ENCODE results near the gene COL24A1.
"Not testable (repeated sequence)": the region's sequence is repeated elsewhere in the genome, so short reads cannot be mapped to it uniquely, and the experiment has no call there.

Gene COL24A1

DNA sequence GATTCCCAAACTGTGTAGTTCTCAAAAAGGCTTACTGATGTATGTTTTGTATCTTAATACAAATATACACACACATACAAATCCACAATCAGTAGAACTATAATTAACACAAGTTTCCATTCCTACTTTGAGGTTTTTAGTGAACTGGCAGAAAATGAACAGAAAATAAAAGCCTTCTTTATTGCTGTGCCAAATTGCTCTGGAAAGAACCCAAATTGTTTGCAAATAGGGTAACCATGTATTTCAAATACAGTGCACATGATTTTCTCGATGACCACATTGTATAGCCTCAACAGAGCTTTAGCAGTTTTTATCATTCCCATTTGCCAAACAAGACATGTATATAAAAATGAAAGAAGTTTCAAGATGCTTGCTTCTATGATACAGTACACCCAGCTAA is 173.3 kb downstream of the COL24A1 start:
- no peak for DNase-seq

- DNase-seq = no peak
Measured at GRCh38 chr1:85976516-85977205, 179.9 kb downstream of the COL24A1 start.

DNA sequence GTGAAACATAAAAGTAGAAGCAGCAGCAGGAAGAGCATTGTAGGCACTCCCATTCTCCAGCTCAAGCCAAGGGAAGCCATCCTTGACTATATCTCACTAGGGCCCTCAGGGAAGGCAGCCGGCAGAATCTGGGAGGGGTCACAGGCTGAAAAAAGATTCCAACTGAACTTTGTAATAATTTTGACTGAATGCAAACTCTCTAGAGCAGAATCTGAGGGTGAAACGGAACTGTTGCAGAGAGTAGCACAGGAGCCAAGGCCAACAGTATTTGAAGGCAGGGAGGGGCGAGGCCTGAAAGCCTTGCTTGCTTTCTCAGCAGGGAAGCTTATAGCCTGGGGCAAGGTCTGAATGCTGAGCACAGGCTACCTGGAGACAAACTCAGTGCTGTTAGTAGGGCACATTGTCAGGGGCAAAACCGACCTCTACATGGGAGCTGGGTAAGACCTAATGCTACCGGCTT is 180.6 kb downstream of the COL24A1 start:
- DNase-seq = no peak

- DNase-seq = no peak
Measured at GRCh38 chr1:85962457-85962856, 194.1 kb downstream of the COL24A1 start.

DNA sequence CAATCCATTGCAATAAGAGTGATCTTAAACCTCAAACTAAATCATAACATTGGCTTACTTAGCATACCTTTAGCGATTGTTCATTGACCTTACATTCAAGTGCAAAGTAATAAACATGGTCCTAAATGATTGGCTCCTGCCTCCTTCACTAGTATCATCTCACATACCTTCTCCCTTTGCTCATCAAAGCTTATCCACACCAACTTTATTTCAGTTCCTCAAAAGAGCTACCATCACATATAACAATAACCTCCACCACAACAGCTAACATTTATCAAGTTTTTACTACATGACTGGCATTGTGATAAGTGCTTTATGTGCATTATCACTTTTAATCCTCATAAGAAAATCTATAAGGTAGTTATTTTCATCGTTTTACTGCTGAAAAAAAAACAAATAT is 198.8 kb downstream of the COL24A1 start:
- DNase-seq = no peak

- not testable (repeated sequence) for DNase-seq
Measured at GRCh38 chr1:85955218-85955617, 201.4 kb downstream of the COL24A1 start.

DNA sequence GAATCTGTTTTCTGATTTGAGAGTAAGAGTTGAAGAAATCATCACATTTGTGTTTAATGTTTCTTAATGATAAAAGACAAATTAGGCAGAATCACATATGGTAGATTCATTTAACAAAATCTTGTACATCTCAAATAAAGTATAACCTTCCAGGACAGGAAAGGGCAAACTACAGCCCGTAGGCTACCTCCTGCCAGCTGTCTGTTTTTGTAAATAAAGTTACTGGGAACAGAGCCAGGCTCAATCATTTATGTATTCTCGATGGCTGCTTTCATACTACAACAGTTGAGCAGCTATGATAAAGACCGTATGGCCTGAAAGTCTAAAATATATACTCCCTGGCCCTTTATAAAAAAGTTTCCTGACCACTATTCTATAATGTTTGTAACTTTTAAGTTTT is 204.1 kb downstream of the COL24A1 start:
- no peak for DNase-seq

- DNase-seq = no peak
Measured at GRCh38 chr1:85947186-85947585, 209.4 kb downstream of the COL24A1 start.

GRCh38 chr1:85943945-85944344 is 212.6 kb downstream of the COL24A1 start:
- DNase-seq = no peak

GRCh38 chr1:85943526-85943925 is 213.0 kb downstream of the COL24A1 start:
- no peak for DNase-seq

GRCh38 chr1:85940656-85941306 is 215.8 kb downstream of the COL24A1 start:
- DNase-seq = no peak

DNA sequence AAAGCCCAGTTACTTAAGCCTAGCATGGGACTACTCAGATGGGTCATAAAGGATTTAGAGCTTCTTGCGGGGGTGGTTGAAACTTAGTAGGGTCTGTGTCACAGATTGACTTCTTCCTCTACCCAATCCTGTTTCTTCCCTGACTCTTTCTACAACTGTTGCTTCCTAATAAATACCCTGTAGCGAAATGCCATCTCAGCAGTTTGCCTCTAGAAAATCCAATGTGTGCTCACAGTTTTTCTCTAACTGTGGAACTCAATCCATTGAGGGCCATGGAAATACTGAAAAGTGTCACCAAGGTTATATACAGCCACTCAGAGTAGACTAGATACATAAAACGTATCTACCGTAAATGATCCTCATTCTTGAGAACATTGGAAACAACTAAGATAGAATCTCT is 217.7 kb downstream of the COL24A1 start:
- no peak for DNase-seq

GRCh38 chr1:85936470-85936869 is 220.1 kb downstream of the COL24A1 start:
- DNase-seq = no peak

DNA sequence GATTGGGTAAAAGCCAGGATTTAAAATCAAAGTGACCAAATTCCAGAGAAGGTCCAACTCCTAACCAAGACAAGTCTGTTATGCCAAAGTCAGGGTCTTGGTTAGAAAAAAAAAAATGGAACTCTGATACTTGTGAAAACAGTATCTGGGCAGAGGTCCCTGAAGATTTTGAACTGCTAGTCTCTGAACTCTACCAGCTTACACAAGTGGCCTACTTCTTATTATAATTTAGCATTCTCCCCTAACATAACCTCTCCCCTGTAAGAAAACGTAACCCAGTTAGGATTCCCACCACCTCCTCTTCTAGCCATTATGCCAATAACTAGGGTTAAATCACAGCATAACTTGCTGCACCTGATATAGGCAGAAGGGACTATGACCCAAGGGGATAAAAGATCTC is 220.5 kb downstream of the COL24A1 start:
- DNase-seq = no peak

DNA sequence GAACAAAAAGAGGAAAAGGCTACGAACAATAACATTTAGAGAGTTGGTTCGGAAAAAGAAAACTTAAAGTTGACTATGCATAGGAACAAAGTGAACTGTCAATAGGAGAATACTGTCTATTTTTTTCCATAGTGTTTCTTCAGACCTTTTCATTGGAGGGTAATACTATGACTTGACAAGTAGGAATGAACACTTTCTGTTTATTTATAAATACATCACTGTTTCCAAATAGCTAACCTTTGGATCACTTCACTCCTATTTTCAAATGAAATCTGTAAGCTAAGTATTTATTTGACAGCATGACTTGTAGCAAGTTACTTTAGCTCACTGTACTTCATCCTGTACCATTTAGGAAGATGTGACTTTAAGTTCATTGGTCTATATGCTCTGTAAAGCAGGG is 221.3 kb downstream of the COL24A1 start:
- no peak for DNase-seq

DNA sequence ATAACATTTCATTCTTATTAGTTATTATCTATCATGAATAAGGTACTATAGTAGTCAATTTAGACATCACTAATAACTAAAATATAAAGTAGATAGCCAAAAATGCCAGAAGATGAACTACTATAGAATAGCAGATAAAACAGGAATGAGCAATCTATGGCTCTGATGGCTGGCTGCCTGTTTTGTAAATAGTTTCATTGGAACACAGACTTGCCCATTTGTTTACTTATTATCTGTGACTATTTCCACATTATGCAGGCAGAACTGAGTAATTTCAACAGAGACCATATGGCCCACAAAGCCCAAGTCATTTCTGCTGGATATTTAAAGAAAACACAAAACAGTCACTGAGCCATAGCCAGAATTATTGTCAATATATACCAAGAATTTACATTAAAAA is 222.1 kb downstream of the COL24A1 start:
- DNase-seq = no peak

DNA sequence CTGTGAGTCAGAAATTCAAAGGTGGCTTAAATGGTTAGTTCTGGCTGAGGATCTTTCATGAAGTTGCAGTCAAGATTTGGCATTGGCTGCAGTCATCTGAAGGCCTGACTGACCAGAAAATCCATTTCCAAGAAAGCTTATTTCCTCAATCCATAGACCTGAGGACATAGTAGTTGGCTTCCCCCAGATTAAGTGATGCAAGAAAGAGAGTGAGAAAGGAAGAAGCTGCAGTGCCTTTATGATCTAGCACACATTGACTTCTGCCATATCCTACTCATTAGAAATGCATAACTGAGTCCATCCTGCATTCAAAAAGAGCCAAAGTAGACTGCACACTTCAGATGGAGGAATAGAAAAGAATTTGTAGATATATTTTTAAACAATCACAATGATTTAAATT is 222.6 kb downstream of the COL24A1 start:
- DNase-seq = no peak

GRCh38 chr1:85911742-85912141 is 244.8 kb downstream of the COL24A1 start:
- no peak for DNase-seq

- DNase-seq = no peak
Measured at GRCh38 chr1:85900921-85901320, 255.7 kb downstream of the COL24A1 start.

DNA sequence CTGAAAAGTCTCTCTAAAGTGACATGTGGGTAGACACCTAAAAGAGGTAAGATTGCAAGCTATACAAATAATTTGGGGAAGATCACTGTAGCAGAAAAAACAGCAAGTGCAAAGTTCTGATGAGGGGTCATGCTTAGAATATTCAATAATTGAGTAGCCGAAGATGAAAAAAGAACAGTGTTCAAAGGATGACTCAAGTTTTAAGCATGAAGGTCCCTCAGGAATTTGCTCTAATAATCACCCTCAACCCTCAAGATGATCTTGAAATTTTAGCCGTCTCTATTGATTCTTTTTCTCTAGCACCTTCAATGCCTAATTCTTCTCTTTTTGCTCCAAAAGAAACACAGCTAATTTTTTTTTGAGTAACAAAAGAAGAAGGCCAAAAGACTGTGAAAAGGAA is 257.7 kb downstream of the COL24A1 start:
- DNase-seq = no peak

- DNase-seq = no peak
Measured at GRCh38 chr1:85894651-85895050, 261.9 kb downstream of the COL24A1 start.

GRCh38 chr1:85892366-85892765 is 264.2 kb downstream of the COL24A1 start:
- DNase-seq = no peak

DNA sequence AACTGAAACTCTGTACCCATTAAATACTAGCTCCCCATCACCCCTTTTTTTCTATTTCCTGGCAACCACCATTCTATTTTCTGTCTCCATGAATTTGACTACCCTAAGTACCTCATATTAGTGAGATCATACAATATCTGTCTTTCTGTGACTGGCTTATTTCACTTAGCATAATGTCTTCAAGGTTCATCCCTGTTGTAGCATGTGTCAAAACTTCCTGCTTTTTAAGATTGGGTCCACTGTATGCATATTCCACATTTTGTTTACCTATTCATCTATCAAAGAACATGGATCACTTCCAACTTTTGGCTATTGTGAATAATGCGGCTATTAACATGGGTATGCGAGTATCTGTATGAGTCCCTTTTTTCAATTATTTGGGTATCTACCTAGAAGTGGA is 266.7 kb downstream of the COL24A1 start:
- DNase-seq = no peak

- no peak for DNase-seq
Measured at GRCh38 chr1:85888921-85889320, 267.7 kb downstream of the COL24A1 start.
